H9 (cell line): ENCODE results near the gene SLC25A15. TPM values are rescaled to one million over a fixed set of nuclear protein-coding genes. Genes with fewer than 3 reads are reported as not detected.

Experiments
- DNase-seq: peaks from one replicate; pipeline ENCODE4 v3.0.0-alpha.2; 2017
- H2AFZ ChIP-seq: one replicate; pipeline ENCODE4 v1.6.1; 2013; ENCODE audit warnings: mild to moderate bottlenecking, low read length, control low read depth, moderate library complexity
- H2AK5ac ChIP-seq: 2 replicates; pipeline ENCODE4 v1.6.1; 2013; ENCODE audit warnings: low read length, control low read depth, mixed read lengths; ENCODE audit not compliant: insufficient read length
- H2BK120ac ChIP-seq: one replicate; pipeline ENCODE4 v1.6.1; 2013; ENCODE audit warnings: low read depth, mild to moderate bottlenecking, low read length, control low read depth, inconsistent platforms; ENCODE audit not compliant: poor library complexity, severe bottlenecking
- H2BK12ac ChIP-seq: 2 replicates; pipeline ENCODE4 v1.6.1; 2013; ENCODE audit warnings: low read length, control low read depth, mixed read lengths, low read depth; ENCODE audit not compliant: insufficient read length
- H2BK15ac ChIP-seq: 2 replicates; pipeline ENCODE4 v1.6.1; 2013; ENCODE audit warnings: low read depth, low read length, control low read depth
- H2BK20ac ChIP-seq: one replicate; pipeline ENCODE4 v1.6.1; 2013; ENCODE audit warnings: low read depth, mild to moderate bottlenecking, low read length, control low read depth, inconsistent platforms; ENCODE audit not compliant: poor library complexity, severe bottlenecking
- H2BK5ac ChIP-seq: 2 replicates; pipeline ENCODE4 v1.6.1; 2013; ENCODE audit warnings: low read length, control low read depth, mixed read lengths; ENCODE audit not compliant: insufficient read length
- H3K14ac ChIP-seq: 2 replicates; pipeline ENCODE4 v1.6.1; 2013; ENCODE audit warnings: low read length, control low read depth; ENCODE audit not compliant: insufficient read depth
- H3K18ac ChIP-seq: 2 replicates; pipeline ENCODE4 v1.6.1; 2013; ENCODE audit warnings: low read depth, mild to moderate bottlenecking, mixed read lengths, low read length, control low read depth; ENCODE audit not compliant: insufficient read length
- H3K23ac ChIP-seq: 2 replicates; pipeline ENCODE4 v1.6.1; 2013; ENCODE audit warnings: low read length, control low read depth, mixed read lengths, low read depth; ENCODE audit not compliant: insufficient read length
- H3K23me2 ChIP-seq: 2 replicates; pipeline ENCODE4 v1.6.1; 2013; ENCODE audit warnings: low read depth, mild to moderate bottlenecking, mixed read lengths, low read length, control low read depth; ENCODE audit not compliant: insufficient read length, poor library complexity, severe bottlenecking
- H3K27ac ChIP-seq: 2 replicates; pipeline ENCODE4 v1.5.1; 2013; ENCODE audit warnings: low read length, control low read depth, mixed read lengths, low read depth; ENCODE audit not compliant: insufficient read length
- H3K27me3 ChIP-seq: 2 replicates; pipeline ENCODE4 v1.6.1; 2013; ENCODE audit warnings: low read length, control low read depth, inconsistent platforms; ENCODE audit not compliant: insufficient read depth
- H3K4ac ChIP-seq: 2 replicates; pipeline ENCODE4 v1.6.1; 2013; ENCODE audit warnings: low read depth, mild to moderate bottlenecking, control low read depth, inconsistent platforms, low read length, moderate library complexity
- H3K4me1 ChIP-seq: 2 replicates; pipeline ENCODE4 v1.6.1; 2013; ENCODE audit warnings: low read length, control low read depth, inconsistent platforms; ENCODE audit not compliant: insufficient read depth
- H3K4me2 ChIP-seq: 2 replicates; pipeline ENCODE4 v1.6.1; 2013; ENCODE audit warnings: low read length, control low read depth, mixed read lengths; ENCODE audit not compliant: insufficient read length, insufficient read depth
- H3K56ac ChIP-seq: 2 replicates; pipeline ENCODE4 v1.6.1; 2013; ENCODE audit warnings: low read depth, mild to moderate bottlenecking, mixed read lengths, low read length, control low read depth; ENCODE audit not compliant: insufficient read length
- H3K79me1 ChIP-seq: 2 replicates; pipeline ENCODE4 v1.6.1; 2013; ENCODE audit warnings: low read depth, mild to moderate bottlenecking, moderate library complexity, low read length, control low read depth, inconsistent platforms; ENCODE audit not compliant: insufficient read depth, poor library complexity, severe bottlenecking
- H3K79me2 ChIP-seq: 2 replicates; pipeline ENCODE4 v1.6.1; 2013; ENCODE audit warnings: low read length, control low read depth, inconsistent platforms; ENCODE audit not compliant: insufficient read depth
- H3K9ac ChIP-seq: 2 replicates; pipeline ENCODE4 v1.6.1; 2013; ENCODE audit warnings: low read length, control low read depth, mixed read lengths; ENCODE audit not compliant: insufficient read length; ENCODE audit errors: extremely low read depth
- H3K9me3 ChIP-seq: one replicate; pipeline ENCODE4 v1.6.1; 2013; ENCODE audit warnings: low read depth, low read length, inconsistent platforms; ENCODE audit not compliant: control insufficient read depth
- H3T11ph ChIP-seq: one replicate; pipeline ENCODE4 v1.6.1; 2013; ENCODE audit warnings: mild to moderate bottlenecking, low read length, control low read depth, inconsistent platforms
- H4K20me1 ChIP-seq: one replicate; pipeline ENCODE4 v1.6.1; 2013; ENCODE audit not compliant: control insufficient read depth, insufficient read length, insufficient read depth
- H4K5ac ChIP-seq: 2 replicates; pipeline ENCODE4 v1.6.1; 2013; ENCODE audit warnings: low read depth, mild to moderate bottlenecking, mixed read lengths, low read length, control low read depth; ENCODE audit not compliant: insufficient read length
- H4K8ac ChIP-seq: replicated peaks from 2 replicates; pipeline ENCODE4 v1.6.1; 2013; ENCODE audit warnings: low read length, control low read depth, mixed read lengths, low read depth; ENCODE audit not compliant: insufficient read length
- H4K91ac ChIP-seq: 2 replicates; pipeline ENCODE4 v1.6.1; 2013; ENCODE audit warnings: low read depth, mild to moderate bottlenecking, moderate library complexity, mixed read lengths, low read length, control low read depth; ENCODE audit not compliant: insufficient read length
- H3K27ac Mint-ChIP-seq, 3 experiments: 2 replicates in 2 of 3; 3 replicates in 1 of 3; pipeline ENCODE4 v1.8.0; 2020 to 2021; ENCODE audit warnings: mixed read lengths in 3 of 3, mild to moderate bottlenecking in 1 of 3, moderate library complexity in 1 of 3
- H3K27me3 Mint-ChIP-seq: 2 replicates; pipeline ENCODE4 v1.8.0; 2021; ENCODE audit warnings: low read depth, mild to moderate bottlenecking, moderate library complexity, mixed read lengths
- H3K36me3 Mint-ChIP-seq, 3 experiments: 2 replicates in 2 of 3; 3 replicates in 1 of 3; pipeline ENCODE4 v1.8.0; 2020 to 2021; ENCODE audit warnings: low read depth in 3 of 3, mixed read lengths in 3 of 3; ENCODE audit not compliant: insufficient read depth in 1 of 3
- H3K4me1 Mint-ChIP-seq, 2 experiments: 2 replicates each; pipeline ENCODE4 v1.8.0; 2020; ENCODE audit warnings: mixed read lengths in 2 of 2
- H3K4me3 Mint-ChIP-seq, 2 experiments: 2 replicates in 1 of 2; 3 replicates in 1 of 2; pipeline ENCODE4 v1.8.0; 2020 to 2021; ENCODE audit warnings: mild to moderate bottlenecking in 2 of 2, mixed read lengths in 2 of 2, moderate library complexity in 1 of 2
- H3K9me3 Mint-ChIP-seq, 2 experiments: 2 replicates in 1 of 2; 3 replicates in 1 of 2; pipeline ENCODE4 v1.8.0; 2020; ENCODE audit warnings: mild to moderate bottlenecking in 2 of 2, mixed read lengths in 2 of 2, moderate library complexity in 1 of 2
- CTCF ChIP-seq: fragments of 200-600 bp; sonication (generic); conservative IDR thresholded peaks from 3 replicates; pipeline ENCODE4 v1.8.0; 2021; ENCODE audit warnings: antibody characterized with exemption, mild to moderate bottlenecking
- WGBS: extraction: QIAGEN DNeasy Blood & Tissue Kit; methylation state at CpG from one replicate; pipeline ENCODE4 v1.1.7; 2013; ENCODE audit warnings: missing lambda C conversion rate, low lambda C conversion rate, mixed read lengths; ENCODE audit not compliant: insufficient read length; ENCODE audit errors: extremely low coverage; 5-methylcytosine and 5-hydroxymethylcytosine counted together
- total RNA-seq: library from RNA; stranded (reverse); gene quantifications from 2 replicates; pipeline ENCODE4 v1.2.1, GENCODE V29; 2021

The SLC25A15 gene
- total RNA-seq, 1 experiment from 2014 or later = 21.1 TPM

GRCh38 chr13:40801255-40802217, 12.1 kb downstream of the SLC25A15 start:
- H3K36me3 Mint-ChIP-seq = peaks cover 5 to 50% (median 47%) of the 10 kb centered on the region in 3 experiments; a peak in 6 of 7 replicates
- no peak overlapping the region for H3K27ac Mint-ChIP-seq
- Histone ChIP-seq H3K27ac (no peak overlapping the region), H2BK12ac (no peak overlapping the region), H2AFZ (no peak overlapping the region), H3T11ph (no peak overlapping the region), H3K56ac (no peak overlapping the region), H4K8ac (no peak overlapping the region), H2BK15ac (no peak overlapping the region), H3K9me3 (no peaks in the 10 kb centered on the region), H3K23me2 (no peaks in the 10 kb centered on the region), H2BK20ac (no peak overlapping the region), H3K14ac (no peak overlapping the region), H3K23ac (no peak overlapping the region), H3K79me1 (no peaks in the 10 kb centered on the region), H2BK5ac (no peak overlapping the region), H2AK5ac (no peak overlapping the region), H3K18ac (no peak overlapping the region), H3K9ac (no peak overlapping the region), H3K4me2 (no peak overlapping the region), H3K27me3 (no peaks in the 10 kb centered on the region; the same call in 1 of the 2 replicates), H3K79me2 (no peaks in the 10 kb centered on the region), H3K4ac (no peak overlapping the region), H4K20me1 (no peaks in the 10 kb centered on the region), H4K91ac (no peak overlapping the region), H3K4me1 (no peaks in the 10 kb centered on the region), H2BK120ac (no peak overlapping the region), H4K5ac (no peak overlapping the region)
- no peaks in the 10 kb centered on the region for H3K4me1 Mint-ChIP-seq
- no peak overlapping the region for H3K4me3 Mint-ChIP-seq
- no peaks in the 10 kb centered on the region for H3K9me3 Mint-ChIP-seq
- TF ChIP-seq CTCF = no peak
- H3K27me3 Mint-ChIP-seq = no peaks in the 10 kb centered on the region
- no CpG with 5 or more reads among the region's 6 CpGs for WGBS
- DNase-seq = no peak
